Measurements from ENCODE around the gene OGFOD1. TPM values are rescaled to one million over a fixed set of nuclear protein-coding genes. Genes with fewer than 3 reads are reported as not detected.
A peak's percentile ranks its signal among the peaks of the same experiment; 100 is the strongest.

The OGFOD1 gene
- total and polyA plus RNA-seq, 2 of the 13 experiments (the other 11 are each of a cell fraction or from before 2014, with no cell fraction given): 35.2 to 81.3 TPM

DNA sequence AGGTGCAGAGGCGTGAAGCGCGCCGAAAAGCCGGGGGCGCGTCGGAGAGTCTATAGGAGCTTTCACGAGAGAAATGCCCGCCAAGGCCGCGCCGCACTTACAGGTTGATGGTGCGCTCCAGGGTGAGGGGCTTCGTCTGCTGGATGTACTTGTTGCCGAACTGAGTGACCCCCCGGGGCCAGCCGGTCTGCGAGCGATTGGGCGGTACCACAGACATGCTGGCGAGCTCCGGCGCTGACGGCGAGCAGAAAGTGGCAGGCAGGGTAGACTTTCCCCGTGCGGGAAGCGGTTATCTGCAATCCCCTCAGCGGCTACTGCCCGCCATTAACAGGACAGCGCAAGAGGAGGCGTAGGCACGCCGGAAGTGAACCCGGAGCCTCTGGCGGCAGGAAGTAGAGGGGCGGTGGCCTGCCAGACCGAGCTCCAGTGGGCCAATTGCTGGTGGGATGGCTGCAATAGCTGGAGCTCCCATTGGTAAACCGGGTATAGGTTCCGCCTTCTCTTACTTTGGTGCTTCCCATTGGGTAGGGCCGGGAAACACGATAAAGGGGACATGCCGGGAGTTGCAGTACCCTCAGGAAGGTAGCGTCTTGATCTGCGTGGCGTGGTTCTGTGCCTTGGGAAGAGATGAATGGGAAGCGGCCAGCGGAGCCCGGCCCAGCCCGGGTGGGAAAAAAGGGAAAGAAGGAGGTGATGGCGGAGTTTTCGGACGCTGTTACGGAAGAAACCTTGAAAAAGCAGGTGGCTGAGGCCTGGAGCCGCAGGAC is at the start of gene OGFOD1, which contains the start of gene NUDT21 (continued):
- TF ChIP-seq, protein P1, sequence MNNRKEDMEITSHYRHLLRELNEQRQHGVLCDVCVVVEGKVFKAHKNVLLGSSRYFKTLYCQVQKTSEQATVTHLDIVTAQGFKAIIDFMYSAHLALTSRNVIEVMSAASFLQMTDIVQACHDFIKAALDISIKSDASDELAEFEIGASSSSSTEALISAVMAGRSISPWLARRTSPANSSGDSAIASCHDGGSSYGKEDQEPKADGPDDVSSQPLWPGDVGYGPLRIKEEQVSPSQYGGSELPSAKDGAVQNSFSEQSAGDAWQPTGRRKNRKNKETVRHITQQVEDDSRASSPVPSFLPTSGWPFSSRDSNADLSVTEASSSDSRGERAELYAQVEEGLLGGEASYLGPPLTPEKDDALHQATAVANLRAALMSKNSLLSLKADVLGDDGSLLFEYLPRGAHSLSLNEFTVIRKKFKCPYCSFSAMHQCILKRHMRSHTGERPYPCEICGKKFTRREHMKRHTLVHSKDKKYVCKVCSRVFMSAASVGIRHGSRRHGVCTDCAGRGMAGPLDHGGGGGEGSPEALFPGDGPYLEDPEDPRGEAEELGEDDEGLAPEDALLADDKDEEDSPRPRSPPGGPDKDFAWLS (CRISPR knock-in tag; IDR thresholded peaks at IDR 0.05; ENCODE audit: borderline replicate concordance): no peak
- TF ChIP-seq, protein P2, sequence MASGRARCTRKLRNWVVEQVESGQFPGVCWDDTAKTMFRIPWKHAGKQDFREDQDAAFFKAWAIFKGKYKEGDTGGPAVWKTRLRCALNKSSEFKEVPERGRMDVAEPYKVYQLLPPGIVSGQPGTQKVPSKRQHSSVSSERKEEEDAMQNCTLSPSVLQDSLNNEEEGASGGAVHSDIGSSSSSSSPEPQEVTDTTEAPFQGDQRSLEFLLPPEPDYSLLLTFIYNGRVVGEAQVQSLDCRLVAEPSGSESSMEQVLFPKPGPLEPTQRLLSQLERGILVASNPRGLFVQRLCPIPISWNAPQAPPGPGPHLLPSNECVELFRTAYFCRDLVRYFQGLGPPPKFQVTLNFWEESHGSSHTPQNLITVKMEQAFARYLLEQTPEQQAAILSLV (CRISPR knock-in tag; IDR thresholded peaks at IDR 0.05; ENCODE audit: borderline replicate concordance): 0 out of 2 replicates have a peak, but pooled peaks have one; percentile 72
- peak; percentile 58; the same call in 1 of the 2 replicates for TF ChIP-seq ARHGAP35 (CRISPR knock-in tag; IDR thresholded peaks at IDR 0.05; ENCODE audit: borderline replicate concordance)
- peak; percentile 41; the same call in 1 of the 2 replicates for TF ChIP-seq ELK4 (CRISPR knock-in tag; IDR thresholded peaks at IDR 0.05; ENCODE audit: borderline replicate concordance)
- TF ChIP-seq, protein P3, sequence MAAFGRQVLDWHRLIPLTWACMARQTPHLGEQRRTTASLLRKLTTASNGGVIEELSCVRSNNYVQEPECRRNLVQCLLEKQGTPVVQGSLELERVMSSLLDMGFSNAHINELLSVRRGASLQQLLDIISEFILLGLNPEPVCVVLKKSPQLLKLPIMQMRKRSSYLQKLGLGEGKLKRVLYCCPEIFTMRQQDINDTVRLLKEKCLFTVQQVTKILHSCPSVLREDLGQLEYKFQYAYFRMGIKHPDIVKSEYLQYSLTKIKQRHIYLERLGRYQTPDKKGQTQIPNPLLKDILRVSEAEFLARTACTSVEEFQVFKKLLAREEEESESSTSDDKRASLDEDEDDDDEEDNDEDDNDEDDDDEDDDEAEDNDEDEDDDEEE (CRISPR knock-in tag; IDR thresholded peaks at IDR 0.05): 0 out of 2 replicates have a peak, but pooled peaks have one; percentile 56
- TF ChIP-seq MTF1 (CRISPR knock-in tag; IDR thresholded peaks at IDR 0.05): peak; percentile 58; the same call in 1 of the 2 replicates
- TF ChIP-seq NFYC (CRISPR knock-in tag; IDR thresholded peaks at IDR 0.05): peak; percentile 98
- peak; percentile 92; the same call in 1 of the 2 replicates for TF ChIP-seq KAT7 (CRISPR knock-in tag; IDR thresholded peaks at IDR 0.05; ENCODE audit: borderline replicate concordance)
- TF ChIP-seq, protein P4, sequence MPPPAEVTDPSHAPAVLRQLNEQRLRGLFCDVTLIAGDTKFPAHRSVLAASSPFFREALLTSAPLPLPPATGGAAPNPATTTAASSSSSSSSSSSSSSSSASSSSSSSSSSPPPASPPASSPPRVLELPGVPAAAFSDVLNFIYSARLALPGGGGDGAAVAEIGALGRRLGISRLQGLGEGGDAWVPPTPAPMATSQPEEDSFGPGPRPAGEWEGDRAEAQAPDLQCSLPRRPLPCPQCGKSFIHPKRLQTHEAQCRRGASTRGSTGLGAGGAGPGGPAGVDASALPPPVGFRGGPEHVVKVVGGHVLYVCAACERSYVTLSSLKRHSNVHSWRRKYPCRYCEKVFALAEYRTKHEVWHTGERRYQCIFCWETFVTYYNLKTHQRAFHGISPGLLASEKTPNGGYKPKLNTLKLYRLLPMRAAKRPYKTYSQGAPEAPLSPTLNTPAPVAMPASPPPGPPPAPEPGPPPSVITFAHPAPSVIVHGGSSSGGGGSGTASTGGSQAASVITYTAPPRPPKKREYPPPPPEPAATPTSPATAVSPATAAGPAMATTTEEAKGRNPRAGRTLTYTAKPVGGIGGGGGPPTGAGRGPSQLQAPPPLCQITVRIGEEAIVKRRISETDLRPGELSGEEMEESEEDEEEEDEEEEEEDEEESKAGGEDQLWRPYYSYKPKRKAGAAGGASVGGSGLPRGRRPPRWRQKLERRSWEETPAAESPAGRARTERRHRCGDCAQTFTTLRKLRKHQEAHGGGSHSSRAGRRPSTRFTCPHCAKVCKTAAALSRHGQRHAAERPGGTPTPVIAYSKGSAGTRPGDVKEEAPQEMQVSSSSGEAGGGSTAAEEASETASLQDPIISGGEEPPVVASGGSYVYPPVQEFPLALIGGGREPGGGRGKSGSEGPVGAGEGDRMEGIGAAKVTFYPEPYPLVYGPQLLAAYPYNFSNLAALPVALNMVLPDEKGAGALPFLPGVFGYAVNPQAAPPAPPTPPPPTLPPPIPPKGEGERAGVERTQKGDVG (CRISPR knock-in tag; IDR thresholded peaks at IDR 0.05; ENCODE audit: borderline replicate concordance): no peak
- 0 out of 2 replicates have a peak, but pooled peaks have one; percentile 10 for TF ChIP-seq THRA (CRISPR knock-in tag; IDR thresholded peaks at IDR 0.05; ENCODE audit: borderline replicate concordance)
- TF ChIP-seq ELF1 (CRISPR knock-in tag; IDR thresholded peaks at IDR 0.05): peak; percentile 83
- peak; percentile 83 for TF ChIP-seq DMAP1 (CRISPR knock-in tag; IDR thresholded peaks at IDR 0.05)
- TF ChIP-seq SMAD1 (CRISPR knock-in tag; IDR thresholded peaks at IDR 0.05; ENCODE audit: borderline replicate concordance, low read depth): peak; percentile 42; the same call in 1 of the 2 replicates

Data from HepG2 (cell line).